OCI-LY1 (cell line): ENCODE measurements around the gene CRKL.

Source experiments
- CTCF ChIP-seq: fragments of 200-600 bp; sonication (generic), shearing (Covaris generic); IDR thresholded peaks from 2 replicates; pipeline ENCODE4 v1.5.1; 2017; ENCODE audit warnings: mild to moderate bottlenecking, antibody characterized with exemption, low read length, moderate library complexity, mixed read lengths
- EZH2 ChIP-seq: fragments of 200-600 bp; sonication (generic), shearing (Covaris generic); IDR thresholded peaks from 2 replicates; pipeline ENCODE4 v1.8.0; 2017; ENCODE audit warnings: borderline replicate concordance, mixed run types, mild to moderate bottlenecking, antibody characterized with exemption, low read length, moderate library complexity, mixed read lengths

DNA sequence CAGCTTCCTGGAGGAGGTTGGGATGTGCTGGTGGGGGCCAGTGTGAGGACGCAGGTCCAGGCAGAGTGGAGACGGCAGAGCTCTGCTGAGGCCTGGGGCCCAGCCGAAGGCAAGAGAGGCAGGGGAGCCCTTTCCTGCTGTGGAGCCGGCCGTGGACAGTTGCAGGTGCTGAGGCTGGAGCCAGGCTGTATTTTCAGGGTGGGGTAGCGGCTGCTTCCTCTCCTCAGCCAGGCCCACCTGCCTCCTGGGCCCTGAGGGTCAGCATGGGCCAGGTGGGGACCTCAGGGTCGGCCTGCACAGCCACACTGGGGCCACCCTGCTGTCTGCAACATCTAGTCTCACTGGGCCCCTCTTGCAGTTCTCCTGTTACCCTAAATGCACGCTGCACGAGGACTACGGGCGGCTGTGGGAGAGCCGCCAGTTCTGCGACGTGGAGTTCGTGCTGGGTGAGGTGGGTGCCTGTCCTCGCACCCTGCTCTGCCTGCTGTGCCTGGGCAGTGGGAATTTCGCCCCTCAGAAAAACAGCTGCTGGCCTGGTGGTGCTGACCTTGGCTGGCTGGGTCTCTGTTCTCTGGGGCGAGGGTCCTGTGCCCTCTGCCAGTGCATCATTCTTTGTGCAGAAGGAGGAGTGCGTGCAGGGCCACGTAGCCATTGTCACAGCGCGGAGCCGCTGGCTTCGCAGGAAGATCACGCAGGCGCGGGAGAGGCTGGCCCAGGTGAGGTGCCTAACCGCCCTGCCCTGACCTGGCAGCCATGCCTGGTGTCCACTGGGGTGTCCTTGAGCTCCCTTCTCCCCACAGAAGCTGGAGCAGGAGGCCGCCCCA lies 76.3 kb downstream of the CRKL start:
- no peak for TF ChIP-seq EZH2
- TF ChIP-seq CTCF = no peak
